Metanephros (tissue), 2 donors: ENCODE measurements around the gene YIPF6. TPM values are rescaled to one million over a fixed set of nuclear protein-coding genes. Genes with fewer than 3 reads are reported as not detected.

Source experiments
- small RNA-seq: library from RNA; depleted of rRNA; stranded (forward); fragments of <200 nt; gene quantifications from one replicate; pipeline ENCODE3, GENCODE V24; 2014; ENCODE audit warnings: low replicate concordance
- total RNA-seq: library from RNA; depleted of rRNA; stranded (reverse); fragments of >200 nt; gene quantifications from one replicate; pipeline ENCODE4 v1.2.3, GENCODE V29; 2014

The YIPF6 gene, protein sequence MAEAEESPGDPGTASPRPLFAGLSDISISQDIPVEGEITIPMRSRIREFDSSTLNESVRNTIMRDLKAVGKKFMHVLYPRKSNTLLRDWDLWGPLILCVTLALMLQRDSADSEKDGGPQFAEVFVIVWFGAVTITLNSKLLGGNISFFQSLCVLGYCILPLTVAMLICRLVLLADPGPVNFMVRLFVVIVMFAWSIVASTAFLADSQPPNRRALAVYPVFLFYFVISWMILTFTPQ
- total RNA-seq = 32.9 TPM

DNA sequence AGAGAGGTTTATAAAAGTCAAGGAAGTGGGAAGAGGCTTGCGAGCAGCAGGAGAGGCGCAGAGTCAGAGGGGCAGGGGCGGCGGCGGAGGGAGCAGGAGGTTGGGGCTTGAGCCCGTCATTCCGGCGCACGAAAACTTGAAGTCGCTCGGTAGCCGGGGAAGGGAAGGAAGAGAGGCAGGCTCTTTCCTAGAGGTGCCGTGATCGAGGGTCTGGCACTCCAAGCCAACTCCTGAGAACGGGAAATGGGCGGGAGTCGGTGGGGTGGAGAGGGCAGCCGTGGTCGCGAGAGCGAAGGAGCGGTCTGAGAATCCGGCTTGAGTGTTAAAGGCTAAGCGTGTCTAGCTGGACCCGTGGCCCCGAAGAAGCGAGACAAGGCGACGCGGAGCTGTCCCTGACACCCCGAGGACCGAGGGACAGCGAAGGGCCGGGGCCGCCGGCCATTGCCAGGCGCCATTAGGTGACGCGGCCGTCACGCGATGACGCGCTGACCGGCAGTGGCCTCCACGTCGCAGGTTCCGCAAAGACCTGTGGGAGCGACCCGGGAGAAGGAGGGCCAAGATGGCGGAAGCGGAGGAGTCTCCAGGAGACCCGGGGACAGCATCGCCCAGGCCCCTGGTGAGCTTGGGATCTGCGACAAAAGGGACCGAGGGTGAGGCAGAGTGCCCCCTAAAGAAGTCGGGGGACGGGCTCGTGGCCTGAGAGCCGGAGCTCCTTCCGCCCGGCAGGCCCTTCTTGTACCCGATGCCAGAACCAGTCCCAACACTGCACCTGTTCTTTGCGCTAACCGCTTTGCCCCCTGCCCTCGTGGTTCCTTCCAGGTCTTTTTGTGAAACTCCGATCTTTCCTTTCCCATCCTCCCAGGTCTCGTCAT, at the start of gene YIPF6:
Gene YIPF6, plus strand, starts transcription at position 544 of the 872 bp plus-strand sequence. Its CDS starts 16 bp downstream, at position 560.

Small RNA genes lying within 50 kb of the gene (small RNA-seq; reads per million reads assigned to genes)
- not detected for gene RNU6-245P

Other genes with a start within 250 kb of the YIPF6 start
- gene OPHN1, start 65.6 kb upstream of the YIPF6 start, total RNA-seq = 20.4 TPM
- gene STARD8, start 148.6 kb downstream of the YIPF6 start, total RNA-seq = 32.3 TPM